T-helper 2 cell treated with Interferon-gamma antibody and Interleukin-4, amounts not matched to agents 100 ng/mL and 5 ng/mL, for 36 hours (primary cell): Measurements from ENCODE around the gene VIT. TPM values are rescaled to one million over a fixed set of nuclear protein-coding genes. Genes with fewer than 3 reads are reported as not detected.

Experiments used
- intact Hi-C: fragments of 100-400 bp; cut with micrococcal nuclease; formaldehyde crosslinking; loops from one replicate; pipeline ENCODE4 v1.15.1; 2023
- total RNA-seq: library from RNA; stranded (reverse); gene quantifications from 2 replicates; pipeline ENCODE4 v1.2.3, GENCODE V29; 2022

Gene VIT, protein sequence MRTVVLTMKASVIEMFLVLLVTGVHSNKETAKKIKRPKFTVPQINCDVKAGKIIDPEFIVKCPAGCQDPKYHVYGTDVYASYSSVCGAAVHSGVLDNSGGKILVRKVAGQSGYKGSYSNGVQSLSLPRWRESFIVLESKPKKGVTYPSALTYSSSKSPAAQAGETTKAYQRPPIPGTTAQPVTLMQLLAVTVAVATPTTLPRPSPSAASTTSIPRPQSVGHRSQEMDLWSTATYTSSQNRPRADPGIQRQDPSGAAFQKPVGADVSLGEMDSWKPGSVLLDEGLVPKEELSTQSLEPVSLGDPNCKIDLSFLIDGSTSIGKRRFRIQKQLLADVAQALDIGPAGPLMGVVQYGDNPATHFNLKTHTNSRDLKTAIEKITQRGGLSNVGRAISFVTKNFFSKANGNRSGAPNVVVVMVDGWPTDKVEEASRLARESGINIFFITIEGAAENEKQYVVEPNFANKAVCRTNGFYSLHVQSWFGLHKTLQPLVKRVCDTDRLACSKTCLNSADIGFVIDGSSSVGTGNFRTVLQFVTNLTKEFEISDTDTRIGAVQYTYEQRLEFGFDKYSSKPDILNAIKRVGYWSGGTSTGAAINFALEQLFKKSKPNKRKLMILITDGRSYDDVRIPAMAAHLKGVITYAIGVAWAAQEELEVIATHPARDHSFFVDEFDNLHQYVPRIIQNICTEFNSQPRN
- total RNA-seq: not detected in 2 replicates

DNA sequence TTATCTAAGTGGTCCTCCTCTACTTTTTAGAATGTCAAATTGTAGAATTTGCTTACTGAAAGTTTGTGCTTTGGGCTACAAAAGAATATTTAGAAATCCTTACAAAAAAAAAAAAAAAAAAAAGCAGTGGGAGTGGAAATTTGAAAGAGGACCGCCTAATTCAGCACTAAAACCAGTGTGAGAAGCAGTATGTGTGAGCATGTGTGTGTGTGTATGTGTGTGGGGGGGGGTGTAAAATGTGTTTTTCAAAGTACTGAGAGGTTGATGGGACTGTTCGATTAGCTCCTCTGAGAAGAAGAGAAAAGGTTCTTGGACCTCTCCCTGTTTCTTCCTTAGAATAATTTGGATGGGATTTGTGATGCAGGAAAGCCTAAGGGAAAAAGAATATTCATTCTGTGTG is at the start of gene VIT:
VIT (plus strand) TSS at position 175 of the 400 bp plus-strand sequence. CDS start 19,664 bp downstream, outside the sequence.
- intact Hi-C loops: no loop called here

DNA sequence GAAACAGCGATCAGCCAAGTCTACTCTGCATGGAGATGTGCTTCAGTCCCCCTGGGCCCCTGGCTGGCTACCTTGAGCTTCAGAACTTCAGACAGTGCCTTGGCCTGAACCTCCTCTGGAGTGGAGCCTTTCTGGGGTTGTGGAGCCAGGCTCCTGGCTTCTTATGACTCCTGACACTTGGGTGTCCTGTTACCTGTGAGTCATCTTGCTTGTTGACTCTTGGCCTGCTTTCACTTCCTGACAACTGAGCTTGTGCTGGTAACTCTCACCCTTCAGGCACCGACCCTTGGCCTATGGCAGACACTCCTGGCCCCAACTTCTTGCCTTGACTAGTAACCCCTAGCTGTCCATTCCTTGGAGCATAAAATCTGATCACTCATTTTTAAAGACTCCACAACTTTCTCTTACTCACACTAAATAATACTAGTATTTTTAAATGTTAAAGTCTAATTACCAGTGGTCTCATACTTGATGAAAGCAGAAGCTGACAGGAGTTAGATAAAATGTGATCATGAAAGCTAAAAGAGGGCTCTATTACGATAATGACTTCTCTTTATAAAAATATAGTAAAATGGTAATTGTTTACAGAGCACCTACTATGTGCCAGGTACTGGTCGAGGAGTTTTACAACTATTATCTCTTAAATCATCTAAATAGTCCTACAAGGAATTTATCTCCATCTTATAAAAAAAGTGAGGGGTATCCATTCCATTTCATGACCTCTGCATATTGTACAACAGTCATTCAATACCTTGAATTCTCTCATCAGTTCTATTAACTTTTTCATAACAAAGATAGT is 46.3 kb upstream of the VIT start:
- intact Hi-C loops: no loop called here

DNA sequence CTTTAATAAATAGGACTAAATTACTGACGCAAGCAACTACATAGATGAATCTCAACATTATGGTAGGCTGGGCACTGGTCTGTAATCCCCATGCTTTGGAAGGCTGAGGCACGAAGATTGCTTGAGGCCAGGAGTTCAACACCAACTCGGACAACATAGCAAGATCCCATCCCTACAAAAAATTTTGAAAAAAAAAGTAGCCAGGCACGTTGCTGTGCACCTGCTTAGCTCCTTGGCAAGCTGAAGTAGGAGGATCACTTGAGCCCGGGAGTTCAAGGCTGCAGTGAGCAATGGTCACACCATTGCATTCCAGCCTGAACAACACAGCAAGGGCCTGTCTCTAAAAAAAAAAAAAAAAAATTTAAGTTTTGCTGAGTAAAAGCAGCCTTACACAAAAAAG is 43.4 kb upstream of the VIT start:
- intact Hi-C loops: no loop called here

DNA sequence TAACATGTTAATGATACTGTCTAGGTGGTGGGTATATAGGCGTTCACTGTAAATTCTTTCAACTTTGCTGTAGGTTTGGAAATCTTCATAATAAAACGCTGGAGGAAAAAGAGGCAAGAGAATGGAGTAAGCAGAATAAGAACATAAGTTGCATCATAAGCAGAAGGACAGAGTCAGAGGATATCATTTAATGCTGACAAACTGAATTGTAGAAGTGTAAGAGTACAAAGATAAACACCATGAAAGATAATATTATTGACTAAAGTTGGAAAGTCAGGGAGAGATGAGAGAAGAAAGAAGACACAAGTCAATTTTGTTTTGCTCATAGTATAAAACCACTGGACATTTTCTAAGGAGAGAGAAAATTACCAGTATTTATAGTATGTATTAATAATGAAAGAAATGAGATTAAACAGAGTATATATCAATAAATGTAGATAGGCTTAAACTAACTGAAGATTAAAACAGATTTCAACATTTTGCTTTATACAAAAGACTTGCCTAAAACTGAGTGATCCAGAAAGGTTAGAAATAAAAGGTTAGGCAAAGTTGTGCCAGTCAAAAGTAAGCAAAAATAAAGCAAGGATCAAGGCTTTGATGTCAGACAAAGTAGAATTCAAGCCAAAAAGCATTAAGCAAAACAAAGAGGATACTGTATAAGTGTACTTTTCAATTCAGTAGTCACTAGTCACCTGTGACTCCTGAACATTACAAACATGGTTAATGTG is 42.4 kb upstream of the VIT start:
- intact Hi-C loops: no loop called here

DNA sequence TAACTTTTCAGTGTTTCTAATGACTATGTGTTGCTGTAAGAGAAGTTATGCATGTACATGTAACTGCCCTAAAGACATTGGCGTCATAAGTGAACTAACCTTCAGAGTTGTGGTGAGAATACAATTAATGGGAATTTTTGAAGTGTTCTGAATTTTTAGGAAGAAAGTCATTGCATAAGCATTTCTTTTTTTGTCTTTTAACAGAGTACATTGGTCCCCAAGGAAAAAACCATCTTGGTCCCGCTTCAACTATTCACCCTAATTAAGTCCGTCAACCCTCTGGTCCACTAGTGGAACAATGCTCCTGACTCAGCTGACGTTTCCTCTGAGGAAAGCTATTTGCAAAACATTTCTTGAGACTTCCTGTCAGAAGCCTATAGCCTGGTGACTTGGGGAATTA is 41.1 kb upstream of the VIT start:
- intact Hi-C loops: no loop called here

DNA sequence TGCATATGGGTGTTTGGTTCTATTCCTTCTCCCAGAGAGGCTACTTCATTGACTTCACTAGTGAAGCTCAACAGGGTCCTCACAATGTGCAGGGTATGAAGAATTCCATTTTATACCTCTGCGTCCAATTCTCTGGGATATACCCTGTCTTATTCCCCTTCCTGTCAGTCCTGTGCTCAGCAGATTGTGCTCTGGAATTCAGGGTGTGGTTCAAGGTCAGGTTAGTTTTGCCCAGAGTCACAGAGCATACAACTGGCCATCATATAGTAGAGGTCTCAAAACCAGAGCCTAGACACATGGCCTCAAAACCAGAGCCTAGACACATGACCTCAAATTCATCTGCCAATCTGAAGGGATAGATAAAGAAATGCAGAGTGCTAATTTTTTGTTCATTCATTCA is 38.8 kb upstream of the VIT start:
- intact Hi-C loops: no loop called here

DNA sequence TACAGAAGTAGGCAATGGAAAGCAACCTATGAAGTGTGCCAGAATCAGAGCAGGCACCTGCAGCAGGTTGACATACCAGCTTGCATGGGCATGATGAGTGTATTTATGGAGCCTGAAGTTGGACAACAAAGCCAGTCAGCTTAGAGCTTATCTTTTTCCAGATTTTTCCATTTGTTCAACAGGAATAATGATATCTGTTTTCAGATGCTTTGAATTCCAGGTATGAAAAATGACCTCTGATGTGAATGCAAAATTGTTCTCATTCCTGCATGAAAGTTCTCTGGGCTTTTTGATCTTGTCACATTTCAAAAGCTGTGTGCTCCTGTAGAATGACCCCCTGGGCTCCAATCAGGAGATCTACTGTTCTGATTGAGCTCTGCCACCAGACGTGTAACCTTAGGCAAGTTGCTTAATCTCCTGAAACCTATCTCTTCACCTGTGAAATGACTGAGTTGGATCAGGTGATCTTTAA is 38.2 kb upstream of the VIT start:
- intact Hi-C loops: no loop called here

DNA sequence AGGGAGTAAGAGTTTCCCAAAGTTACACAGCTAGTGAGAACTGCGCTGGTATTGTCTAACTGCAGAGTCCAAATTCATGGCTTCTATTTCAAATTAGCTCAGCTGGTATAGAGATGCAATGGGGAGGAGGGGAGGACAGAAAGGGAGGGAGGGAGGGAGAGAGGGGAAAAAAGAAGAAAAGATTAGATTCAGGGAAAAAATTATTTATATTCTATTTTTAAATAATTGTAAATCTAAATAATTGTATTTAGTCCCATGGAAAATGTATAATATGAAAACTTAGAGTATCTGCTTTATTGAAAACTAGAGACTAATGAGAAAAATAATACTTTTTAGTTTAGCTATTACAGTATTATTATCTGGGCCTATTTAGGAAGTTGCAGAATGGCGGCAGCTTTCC is 37.3 kb upstream of the VIT start:
- intact Hi-C loops: no loop called here

DNA sequence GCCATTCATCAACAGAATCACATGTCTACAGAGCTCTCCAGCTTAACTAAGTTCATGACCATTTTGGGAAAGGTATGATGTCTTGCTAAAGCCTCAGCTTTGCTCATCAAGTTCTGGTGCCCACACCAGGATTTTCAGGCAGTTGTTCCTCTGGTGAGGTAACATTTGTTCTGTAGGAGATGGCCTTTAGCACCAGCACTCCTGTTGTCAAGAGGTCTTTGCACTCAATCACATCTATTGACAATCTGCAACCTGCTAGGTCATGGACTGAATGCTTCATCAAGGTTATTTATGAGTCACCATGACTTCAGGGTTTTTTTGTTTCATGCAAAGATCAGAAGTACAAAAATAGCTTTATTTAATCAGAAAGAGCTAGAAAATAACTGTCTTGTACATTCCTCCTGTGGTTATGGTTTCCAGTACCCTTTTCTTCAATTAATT is 36.6 kb upstream of the VIT start:
- intact Hi-C loops: no loop called here

DNA sequence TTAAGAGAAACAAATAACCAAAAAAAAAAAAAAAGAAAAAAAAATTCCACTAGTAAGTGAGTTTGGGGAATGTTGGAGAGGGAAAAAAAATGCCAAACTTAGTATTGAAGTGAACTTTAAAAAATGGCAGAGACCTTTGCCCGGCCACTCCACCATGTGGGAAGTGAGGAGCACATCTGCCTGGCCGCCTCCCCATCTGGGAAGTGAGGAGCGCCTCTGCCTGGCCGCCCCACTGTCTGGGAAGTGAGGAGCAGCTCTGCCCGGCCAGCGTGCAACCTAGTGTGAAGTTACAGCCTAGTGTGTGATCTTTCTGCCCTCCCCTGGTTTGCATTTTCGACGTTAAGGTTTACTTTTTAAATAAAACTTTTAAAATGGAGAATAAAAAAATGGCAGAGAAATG is 33.9 kb upstream of the VIT start:
- intact Hi-C loops: no loop called here

DNA sequence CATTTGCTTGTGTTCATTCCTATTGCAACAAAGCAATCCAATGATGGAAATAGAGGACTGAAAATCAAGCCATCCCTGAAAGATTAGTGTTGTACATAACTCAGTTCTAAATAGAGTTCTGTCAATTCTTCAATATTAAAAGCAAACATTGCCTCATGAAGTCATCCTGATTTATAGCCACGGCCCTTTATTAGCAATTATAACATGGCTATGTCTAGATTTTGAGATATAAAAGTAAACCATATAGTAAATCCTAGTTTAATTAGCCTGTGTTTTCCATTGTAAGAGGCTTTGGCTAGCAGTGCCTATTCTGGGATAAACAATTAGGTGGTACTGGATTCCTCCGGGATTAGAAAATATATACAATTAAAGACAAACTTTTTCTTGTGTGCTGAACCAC is 33.2 kb upstream of the VIT start:
- intact Hi-C loops: no loop called here

DNA sequence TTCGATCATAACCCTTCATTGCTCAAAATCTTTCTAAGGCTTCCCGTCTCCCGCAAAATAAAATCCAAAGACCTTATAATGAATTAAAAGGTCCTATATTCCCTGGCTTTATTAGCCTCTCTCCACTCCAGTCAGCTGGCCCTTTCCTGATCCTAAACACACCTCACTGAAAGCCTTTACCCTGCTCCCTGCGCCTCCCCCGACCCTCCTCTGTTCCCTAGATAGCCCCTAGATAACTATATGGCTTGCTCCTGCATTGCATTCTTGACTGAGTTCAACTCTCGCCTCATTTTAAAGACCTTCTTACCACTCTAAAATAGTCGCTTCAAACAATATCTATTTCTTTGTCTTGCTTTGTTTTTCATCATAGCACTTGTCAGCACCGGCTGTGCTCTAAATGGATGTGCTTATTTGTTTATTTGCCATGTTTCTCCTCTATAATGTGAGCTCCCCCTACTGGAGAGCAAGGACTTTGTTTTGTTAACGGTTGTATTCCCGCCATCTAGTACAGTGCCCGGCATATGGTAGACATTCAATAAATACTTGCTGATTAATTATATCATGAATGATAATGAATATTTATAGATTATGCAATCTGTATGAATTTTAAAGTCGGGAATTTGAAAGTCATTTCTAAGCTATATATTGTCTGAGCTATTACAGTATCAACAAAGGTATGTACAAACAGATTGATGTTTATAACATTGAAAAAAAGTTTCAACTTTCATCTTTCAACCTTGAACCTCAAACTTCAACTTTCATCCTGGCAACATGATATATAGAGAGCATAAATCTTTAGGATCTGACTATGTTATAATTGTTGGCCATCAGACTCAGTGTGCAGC is 32.4 kb upstream of the VIT start:
- intact Hi-C loops: loop anchor here (2.0 kb wide), 1 partner anchor 307 kb away; no protein-coding TSS in a partner anchor

DNA sequence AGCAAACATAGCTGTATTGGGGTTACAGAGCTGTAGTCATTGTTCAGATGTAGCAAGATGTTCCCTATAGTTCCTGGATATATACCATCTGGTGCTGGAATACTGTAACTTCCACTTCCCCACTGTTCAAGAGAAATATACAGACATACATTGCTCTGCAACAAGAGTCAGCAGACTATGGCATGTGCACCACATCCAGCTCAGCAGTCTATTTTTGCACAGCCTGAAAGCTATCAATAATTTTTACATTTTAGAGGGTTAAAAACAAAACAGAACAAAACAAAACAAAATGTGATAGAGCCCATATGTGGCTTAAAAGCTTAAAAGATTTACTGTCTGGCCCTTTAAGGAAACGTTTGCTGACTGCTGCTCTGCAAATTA is 31.8 kb upstream of the VIT start:
- intact Hi-C loops: loop anchor here (2.0 kb wide), 1 partner anchor 308 kb away; no protein-coding TSS in a partner anchor

DNA sequence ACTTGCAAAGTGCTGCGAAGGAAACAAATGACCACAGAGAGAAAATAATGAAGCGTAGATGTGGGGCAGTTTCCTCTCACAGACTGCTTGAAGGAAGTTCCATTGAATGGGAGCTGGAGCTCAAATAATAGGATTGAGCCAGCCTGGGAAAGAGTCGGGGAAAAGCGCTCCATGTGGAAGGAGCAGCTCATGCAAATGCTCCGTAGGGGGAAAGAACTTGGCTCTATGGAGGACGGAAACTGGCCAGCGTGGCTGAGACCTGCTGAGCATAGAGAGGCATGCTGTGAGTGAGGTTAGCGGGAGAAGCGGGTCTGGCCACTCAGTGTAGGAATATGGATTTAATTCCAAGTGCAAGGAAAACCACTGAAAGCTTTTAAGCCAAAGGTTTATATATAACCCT is 28.6 kb upstream of the VIT start:
- intact Hi-C loops: no loop called here

DNA sequence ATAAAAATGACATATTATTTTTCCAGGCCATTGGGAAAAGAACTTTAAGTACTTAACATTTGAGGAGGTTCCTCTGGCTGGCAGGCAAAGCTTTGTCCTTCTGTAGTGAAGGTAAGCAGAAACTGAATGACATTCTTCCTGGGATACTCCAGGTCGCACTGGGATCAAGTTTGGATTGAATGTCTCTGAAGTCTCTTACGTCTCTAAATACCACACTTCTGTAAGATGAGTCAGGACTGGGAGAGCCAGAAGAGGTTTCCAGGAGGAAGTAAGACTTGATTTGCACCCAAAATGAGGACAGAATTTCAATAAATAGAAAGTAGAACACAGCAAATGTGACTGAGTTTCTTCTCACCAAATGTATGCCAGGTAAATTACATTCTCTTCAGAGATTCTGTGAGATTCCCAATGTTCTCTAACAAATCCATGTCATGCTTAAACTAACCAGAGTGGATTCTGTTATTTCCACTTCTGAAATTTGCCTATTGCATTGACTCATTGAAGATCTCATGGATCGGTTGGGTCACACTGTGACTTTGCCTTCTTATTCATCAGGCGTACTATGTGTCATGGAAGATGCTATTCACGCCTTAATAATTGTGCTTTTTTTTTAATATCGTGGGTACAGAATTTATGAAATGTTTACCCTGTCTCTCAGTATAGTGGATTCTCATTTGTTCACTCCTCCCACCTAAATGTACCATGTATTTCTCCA is 25.5 kb upstream of the VIT start:
- intact Hi-C loops: no loop called here

DNA sequence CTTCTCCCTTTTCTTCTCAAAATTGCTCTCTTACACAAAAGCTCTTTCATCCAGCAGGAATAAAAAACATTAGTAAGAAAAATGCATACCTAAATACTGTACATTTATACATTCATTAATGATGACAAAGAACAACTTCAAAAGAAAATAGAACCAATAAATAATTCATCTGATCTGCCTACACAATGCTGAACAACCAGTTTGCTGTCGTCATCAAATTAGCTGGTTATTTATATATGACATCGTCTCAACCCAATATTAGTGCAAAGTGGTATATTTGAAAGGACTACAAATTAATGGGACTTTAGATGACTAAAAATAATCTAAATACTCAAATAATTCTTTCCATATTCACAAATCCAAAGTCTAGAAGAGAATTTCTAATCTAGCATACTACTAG is 24.8 kb upstream of the VIT start:
- intact Hi-C loops: no loop called here

DNA sequence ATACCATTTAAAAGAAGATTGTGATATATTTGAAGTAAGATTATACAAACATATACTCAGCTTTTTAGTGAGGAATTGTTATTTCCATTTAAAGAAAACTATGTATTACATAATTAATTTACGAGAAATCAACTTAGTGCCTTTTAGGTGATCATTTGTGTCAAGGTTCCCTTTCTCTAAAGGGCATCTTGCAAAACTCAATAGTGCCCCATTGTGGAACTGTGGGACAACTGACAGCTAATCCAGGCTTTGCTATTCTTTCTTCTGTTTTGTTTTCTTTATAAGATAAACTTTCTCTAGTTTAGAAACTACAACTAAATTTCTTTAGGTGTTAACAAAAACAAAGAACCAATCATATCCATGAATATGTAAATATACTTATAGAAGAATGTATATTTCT is 24.3 kb upstream of the VIT start:
- intact Hi-C loops: no loop called here

DNA sequence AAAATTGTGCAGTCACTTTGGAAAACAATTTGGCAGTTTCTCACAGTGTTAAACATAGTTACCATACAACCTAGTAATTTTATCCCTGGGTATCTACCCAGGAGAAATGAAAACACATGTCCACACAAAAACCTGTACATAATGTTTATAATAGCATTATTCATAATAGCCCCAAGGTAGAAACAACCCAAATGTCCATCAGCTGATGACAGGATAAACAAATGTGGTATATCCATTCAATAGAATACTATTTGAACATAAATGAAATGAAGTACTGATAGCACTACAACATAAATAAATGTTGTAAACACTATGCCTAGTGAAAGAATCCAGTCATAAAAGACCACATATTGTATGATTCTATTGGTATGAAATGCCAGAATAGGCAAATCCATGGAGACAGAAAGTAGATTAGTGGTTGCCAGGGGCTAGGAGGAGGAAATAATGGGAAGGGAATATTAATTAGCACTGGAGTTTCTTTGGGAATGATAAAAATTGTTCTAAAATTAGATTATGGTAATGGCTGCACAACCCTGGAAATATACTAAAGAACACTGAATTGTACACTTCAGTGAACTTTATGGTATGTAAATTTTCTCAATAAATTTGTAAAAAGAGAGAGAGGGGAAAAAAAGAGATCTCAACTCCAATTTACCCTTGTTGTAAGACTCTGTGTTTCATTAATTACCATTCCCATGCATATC is 20.8 kb upstream of the VIT start:
- intact Hi-C loops: no loop called here

DNA sequence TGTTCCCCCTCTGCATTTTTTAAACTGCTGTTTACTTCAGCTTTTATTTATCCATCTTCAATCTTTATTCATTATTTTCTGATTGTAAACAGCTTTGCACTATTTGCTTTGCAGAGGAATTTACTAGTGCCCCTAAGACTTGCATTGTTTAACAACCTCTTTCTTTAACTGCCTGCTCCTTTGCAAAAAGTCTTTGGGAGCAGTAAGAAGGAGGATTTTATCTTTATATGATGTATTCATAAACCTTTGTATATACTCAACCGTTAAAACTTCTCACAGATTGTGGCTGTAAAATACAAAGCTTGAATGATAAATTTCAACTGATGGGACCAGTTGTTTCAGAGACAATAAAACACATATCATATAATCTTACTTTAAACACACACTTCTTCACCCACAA is 20.1 kb upstream of the VIT start:
- intact Hi-C loops: no loop called here
